Tibial artery (tissue), 4 donors: ENCODE measurements around the gene POLD4.

Experiments
- DNase-seq, 2 donors: peaks; one replicate each; pipeline ENCODE4 v3.0.0-alpha.2; 2019
- H3K27ac ChIP-seq, 2 donors: fragments of 200-600 bp; sonication (generic) in 1 of 2; 1 replicate in 1 of 2; 2 replicates in 1 of 2; pipeline ENCODE4 v1.5.1; 2018 to 2019; ENCODE audit warnings: mild to moderate bottlenecking in 1 of 2
- H3K27me3 ChIP-seq, 2 donors: fragments of 200-600 bp; sonication (generic) in 1 of 2; one replicate each; pipeline versions ENCODE4 v1.5.1 to v1.6.0; 2016 to 2019
- H3K36me3 ChIP-seq, 3 donors: fragments of 200-600 bp; sonication (generic) in 2 of 3; one replicate each; pipeline ENCODE4 v1.5.1; 2016 to 2019; ENCODE audit warnings: mild to moderate bottlenecking in 2 of 3
- H3K4me1 ChIP-seq, 4 donors: fragments of 200-600 bp; sonication (generic) in 2 of 4; 1 replicate in 3 of 4; 2 replicates in 1 of 4; pipeline ENCODE4 v1.5.1; 2016 to 2019
- H3K4me3 ChIP-seq, 2 donors: fragments of 200-600 bp; sonication (generic) in 1 of 2; 1 replicate in 1 of 2; 2 replicates in 1 of 2; pipeline ENCODE4 v1.5.1; 2018 to 2019; ENCODE audit warnings: mild to moderate bottlenecking in 2 of 2
- H3K9me3 ChIP-seq, 3 donors: fragments of 200-600 bp; sonication (generic) in 1 of 3; one replicate each; pipeline ENCODE4 v1.5.1; 2016 to 2019
- intact Hi-C: fragments of 100-400 bp; cut with DNase I; formaldehyde crosslinking; loops from one replicate; pipeline ENCODE4 v1.15.0; 2023; ENCODE audit warnings: low total_unique reads
- TF ChIP-seq, protein P1 (sequence below), 2 experiments: fragments of 200-600 bp in 1 of 2; fragments of 450-650 bp in 1 of 2; IDR thresholded peaks; one replicate each; pipeline ENCODE4 v1.5.1; 2017 to 2019; ENCODE audit warnings: antibody characterized with exemption in 2 of 2, mild to moderate bottlenecking in 1 of 2, moderate library complexity in 1 of 2

The POLD4 gene

DNA sequence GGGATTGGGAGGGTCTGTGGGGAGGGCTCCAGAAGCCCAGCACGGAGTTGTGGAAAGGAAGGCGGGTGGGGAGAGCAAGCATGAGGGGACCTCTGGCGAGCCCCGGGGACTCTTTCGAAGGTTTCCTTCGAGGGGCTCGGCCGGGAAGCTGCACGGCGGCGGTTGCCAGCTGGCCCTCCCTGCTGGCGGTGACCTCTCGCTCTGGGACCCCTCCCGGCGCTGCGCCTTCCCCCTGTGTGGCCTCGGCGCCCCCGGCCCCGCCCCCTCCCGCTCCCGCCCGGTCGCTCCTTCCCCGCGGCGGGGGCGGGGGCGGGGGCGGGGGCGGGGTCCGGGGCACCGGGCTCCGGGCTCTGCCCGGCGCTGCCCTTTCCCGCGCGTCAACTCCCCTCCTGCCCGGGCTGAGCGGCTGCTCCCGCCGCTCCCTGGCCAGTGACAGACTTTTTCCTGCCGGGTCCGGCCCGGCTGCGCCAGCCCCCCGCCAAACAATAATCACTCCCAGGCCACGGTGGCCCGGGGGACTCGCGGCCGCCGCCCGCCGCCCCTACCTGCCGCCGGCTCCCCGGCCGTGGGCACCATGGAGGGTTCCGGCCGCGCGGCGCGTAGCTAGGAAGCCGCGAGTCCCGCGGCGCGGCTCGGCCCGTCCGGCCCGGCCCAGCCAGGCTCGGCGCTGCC, 19.1 kb upstream of the POLD4 start:
- Histone ChIP-seq H3K27me3 (peaks cover 0 to 3% of the 10 kb centered on the region in 2 donors), H3K9me3 (no peaks in the 10 kb centered on the region), H3K4me1 (peaks cover 6 to 48% (median 40%) of the 10 kb centered on the region in 4 donors), H3K27ac (peak overlapping the region; percentile 92 to 93), H3K4me3 (peak overlapping the region; percentile 70 to 81), H3K36me3 (no peaks in the 10 kb centered on the region)
- DNase-seq: no peak
- intact Hi-C loops: loop anchor here (10.0 kb wide), 1 partner anchor 108 kb away; the partner anchor contains the start of gene GRK2
- TF ChIP-seq, protein P1, sequence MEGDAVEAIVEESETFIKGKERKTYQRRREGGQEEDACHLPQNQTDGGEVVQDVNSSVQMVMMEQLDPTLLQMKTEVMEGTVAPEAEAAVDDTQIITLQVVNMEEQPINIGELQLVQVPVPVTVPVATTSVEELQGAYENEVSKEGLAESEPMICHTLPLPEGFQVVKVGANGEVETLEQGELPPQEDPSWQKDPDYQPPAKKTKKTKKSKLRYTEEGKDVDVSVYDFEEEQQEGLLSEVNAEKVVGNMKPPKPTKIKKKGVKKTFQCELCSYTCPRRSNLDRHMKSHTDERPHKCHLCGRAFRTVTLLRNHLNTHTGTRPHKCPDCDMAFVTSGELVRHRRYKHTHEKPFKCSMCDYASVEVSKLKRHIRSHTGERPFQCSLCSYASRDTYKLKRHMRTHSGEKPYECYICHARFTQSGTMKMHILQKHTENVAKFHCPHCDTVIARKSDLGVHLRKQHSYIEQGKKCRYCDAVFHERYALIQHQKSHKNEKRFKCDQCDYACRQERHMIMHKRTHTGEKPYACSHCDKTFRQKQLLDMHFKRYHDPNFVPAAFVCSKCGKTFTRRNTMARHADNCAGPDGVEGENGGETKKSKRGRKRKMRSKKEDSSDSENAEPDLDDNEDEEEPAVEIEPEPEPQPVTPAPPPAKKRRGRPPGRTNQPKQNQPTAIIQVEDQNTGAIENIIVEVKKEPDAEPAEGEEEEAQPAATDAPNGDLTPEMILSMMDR (IDR thresholded peaks at IDR 0.05): no peak

GRCh38 chr11:67371911-67372320, 18.6 kb upstream of the POLD4 start:
- peak overlapping the region; percentile 70 to 81 for H3K4me3 ChIP-seq

DNA sequence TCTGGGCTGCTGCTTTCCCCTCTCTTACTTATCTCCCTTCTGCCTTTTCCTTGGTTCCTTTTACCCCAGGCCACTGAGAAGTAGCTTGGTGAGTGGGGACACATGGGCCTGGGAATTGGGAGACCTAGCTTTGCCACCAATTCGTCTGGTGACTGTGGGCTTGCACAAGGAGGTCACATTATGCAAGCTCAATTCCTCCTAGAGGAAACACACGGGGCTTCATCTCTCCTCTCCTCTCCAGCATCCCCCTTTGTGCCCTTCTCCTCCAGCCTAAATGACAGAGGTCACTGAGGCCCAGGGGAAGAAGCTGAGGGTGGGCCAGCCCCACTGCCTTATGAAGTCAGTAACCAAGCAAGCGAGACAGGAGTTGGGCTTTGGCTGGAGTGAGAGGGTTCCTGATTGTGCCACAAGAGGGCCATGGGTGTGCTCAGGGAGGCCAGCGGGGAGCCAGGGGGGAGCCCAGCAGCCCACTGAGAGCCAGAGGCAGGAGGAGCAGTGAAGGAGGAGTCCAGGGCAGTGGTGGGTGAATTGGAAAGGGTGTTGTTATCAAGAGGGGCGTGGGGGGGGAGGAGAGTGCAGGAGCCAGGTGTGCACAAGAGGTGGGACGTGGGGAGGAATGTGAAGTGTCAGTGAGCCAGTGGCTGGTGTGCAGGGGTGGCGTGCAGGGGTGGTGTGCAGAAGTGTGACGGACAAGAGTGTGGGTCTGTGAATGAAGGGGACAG, 18.0 kb upstream of the POLD4 start:
- Histone ChIP-seq H3K27me3 (no peaks in the 10 kb centered on the region), H3K27ac (peak overlapping the region; percentile 92 to 93), H3K4me1 (peaks cover 6 to 59% (median 51%) of the 10 kb centered on the region in 4 donors), H3K9me3 (no peaks in the 10 kb centered on the region), H3K4me3 (peak overlapping the region; percentile 70 to 81), H3K36me3 (no peaks in the 10 kb centered on the region)
- peak in 1 of 2 donors; percentile 82 for DNase-seq
- TF ChIP-seq, protein P1 (IDR thresholded peaks at IDR 0.05): peak; percentile 53 to 61
- intact Hi-C loops: loop anchor here (10.0 kb wide), 1 partner anchor 107 kb away; the partner anchor contains the start of gene GRK2

More at GRCh38 chr11:67371911-67372320, 18.6 kb upstream of the POLD4 start:
- DNase-seq: no peak
- H3K4me1 ChIP-seq: peaks cover 6 to 53% (median 46%) of the 10 kb centered on the region in 4 donors
- H3K9me3 ChIP-seq: no peaks in the 10 kb centered on the region
- H3K27ac ChIP-seq: peak overlapping the region; percentile 92 to 93
- TF ChIP-seq, protein P1 (IDR thresholded peaks at IDR 0.05): no peak
- no peaks in the 10 kb centered on the region for H3K36me3 ChIP-seq
- H3K27me3 ChIP-seq: no peaks in the 10 kb centered on the region
- intact Hi-C loops: loop anchor here (10.0 kb wide), 1 partner anchor 107 kb away; the partner anchor contains the start of gene GRK2

DNA sequence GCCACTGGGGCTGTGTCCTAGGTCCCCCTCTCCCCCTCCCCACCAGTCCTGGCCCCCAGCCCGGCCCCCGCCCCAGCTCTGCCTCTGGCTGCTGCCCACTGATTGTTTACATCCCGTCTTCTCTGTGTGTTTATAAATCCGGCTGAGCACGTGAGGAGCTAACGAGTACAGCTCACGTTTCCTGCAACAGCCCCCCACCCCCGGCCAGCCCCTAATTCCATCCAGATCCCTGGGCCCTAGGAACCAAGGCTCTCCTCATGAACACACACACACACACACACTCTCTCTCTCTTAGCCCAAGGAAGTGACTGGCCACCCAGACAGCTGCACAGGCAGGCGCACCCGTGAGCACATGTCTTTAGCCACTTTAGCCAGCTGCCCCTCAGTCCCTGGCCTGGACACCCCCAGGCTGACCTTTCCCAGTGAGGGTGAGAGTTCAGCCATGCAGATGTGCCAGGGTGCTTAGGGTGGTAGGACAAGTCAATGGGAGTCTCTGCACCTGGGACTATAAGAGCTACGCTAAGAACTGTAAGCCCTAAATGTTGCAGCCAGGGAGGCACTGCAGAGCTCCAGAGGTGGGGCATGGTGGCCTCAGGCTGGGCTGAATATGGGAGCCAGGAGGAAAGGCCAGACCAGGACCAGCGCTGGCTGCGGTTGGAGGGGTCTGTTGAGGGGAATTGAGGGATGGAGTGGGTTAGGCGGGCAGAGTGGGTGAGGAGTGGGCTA, 17.2 kb upstream of the POLD4 start:
- no peak overlapping the region for H3K4me3 ChIP-seq
- TF ChIP-seq, protein P1 (IDR thresholded peaks at IDR 0.05): no peak
- H3K4me1 ChIP-seq: peaks cover 6 to 61% (median 53%) of the 10 kb centered on the region in 4 donors
- H3K27me3 ChIP-seq: no peaks in the 10 kb centered on the region
- intact Hi-C loops: loop anchor here (10.0 kb wide), 1 partner anchor 106 kb away; the partner anchor contains the start of gene GRK2
- H3K36me3 ChIP-seq: peaks cover 0 to 4% (median 0%) of the 10 kb centered on the region in 3 donors
- H3K9me3 ChIP-seq: no peaks in the 10 kb centered on the region
- H3K27ac ChIP-seq: peak overlapping the region; percentile 92 to 93
- no peak for DNase-seq

- H3K4me1 ChIP-seq: peaks cover 6 to 55% (median 49%) of the 10 kb centered on the region in 4 donors
- H3K4me3 ChIP-seq: no peak overlapping the region
- no peak for DNase-seq
- TF ChIP-seq, protein P1 (IDR thresholded peaks at IDR 0.05): no peak
- intact Hi-C loops: loop anchor here (10.0 kb wide), 1 partner anchor 105 kb away; the partner anchor contains the start of gene GRK2
- H3K9me3 ChIP-seq: no peaks in the 10 kb centered on the region
- H3K36me3 ChIP-seq: peaks cover 0 to 10% (median 6%) of the 10 kb centered on the region in 3 donors
- H3K27me3 ChIP-seq: no peaks in the 10 kb centered on the region
- peak overlapping the region in 1 of 2 donors; percentile 92 for H3K27ac ChIP-seq
These were observed 16.5 kb upstream of the POLD4 start for GRCh38 chr11:67369801-67370284.
